GM08714 (cell line): Measurements from ENCODE around the gene FDX2.

ENCODE experiments used
- H3K4me3 ChIP-seq: fragments of 200-500 bp; sonication (Bioruptor generic); 2 replicates; pipeline ENCODE4 v1.5.1; 2014; ENCODE audit warnings: mild to moderate bottlenecking, low read length, inconsistent platforms
- ZNF274 ChIP-seq: IDR thresholded peaks from 2 replicates; pipeline ENCODE4 v1.6.1; 2012; ENCODE audit warnings: mild to moderate bottlenecking, low read depth, low read length

The FDX2 gene

GRCh38 chr19:10315335-10316214 lies at the start of gene FDX2:
TSS of gene FDX2 (minus strand) at chr19:10316015. CDS start at chr19:10315996, 19 bp downstream.
- H3K4me3 ChIP-seq: peak within 1 kb of the TSS; percentile 64
- TF ChIP-seq ZNF274: no peak

- no peak for TF ChIP-seq ZNF274
- H3K4me3 ChIP-seq: no peak overlapping the region
Observed at GRCh38 chr19:10365518-10365917, 49.7 kb upstream of the FDX2 start.

GRCh38 chr19:10364644-10365043 lies 48.8 kb upstream of the FDX2 start:
- no peak overlapping the region for H3K4me3 ChIP-seq
- no peak for TF ChIP-seq ZNF274

GRCh38 chr19:10363789-10364281 lies 48.0 kb upstream of the FDX2 start:
- no peak overlapping the region for H3K4me3 ChIP-seq
- no peak for TF ChIP-seq ZNF274

GRCh38 chr19:10362259-10362658 lies 46.4 kb upstream of the FDX2 start:
- no peak overlapping the region for H3K4me3 ChIP-seq
- no peak for TF ChIP-seq ZNF274

- no peak overlapping the region for H3K4me3 ChIP-seq
- no peak for TF ChIP-seq ZNF274
Observed at GRCh38 chr19:10361569-10362011, 45.8 kb upstream of the FDX2 start.

GRCh38 chr19:10356431-10356830 lies 40.6 kb upstream of the FDX2 start:
- H3K4me3 ChIP-seq: no peak overlapping the region
- TF ChIP-seq ZNF274: no peak

GRCh38 chr19:10353793-10354391 lies 38.1 kb upstream of the FDX2 start:
- TF ChIP-seq ZNF274: no peak

GRCh38 chr19:10352764-10353671 lies 37.2 kb upstream of the FDX2 start:
- TF ChIP-seq ZNF274: no peak
- H3K4me3 ChIP-seq: no peak overlapping the region

More at GRCh38 chr19:10353793-10354391, 38.1 kb upstream of the FDX2 start:
- H3K4me3 ChIP-seq: no peak overlapping the region

- no peak overlapping the region for H3K4me3 ChIP-seq
- TF ChIP-seq ZNF274: no peak
Observed at GRCh38 chr19:10346509-10346908, 30.7 kb upstream of the FDX2 start.

- TF ChIP-seq ZNF274: no peak
- no peak overlapping the region for H3K4me3 ChIP-seq
Observed at GRCh38 chr19:10344780-10345179, 29.0 kb upstream of the FDX2 start.

- no peak for TF ChIP-seq ZNF274
- H3K4me3 ChIP-seq: no peak overlapping the region
Observed at GRCh38 chr19:10343495-10343894, 27.7 kb upstream of the FDX2 start.

GRCh38 chr19:10339977-10340376 lies 24.2 kb upstream of the FDX2 start:
- no peak for TF ChIP-seq ZNF274
- H3K4me3 ChIP-seq: peak overlapping the region; percentile 61; the same call in 1 of the 2 replicates

- TF ChIP-seq ZNF274: no peak
- H3K4me3 ChIP-seq: peak within 1 kb of the TSS; percentile 61; the same call in 1 of the 2 replicates
Observed at GRCh38 chr19:10339380-10339960, 23.7 kb upstream of the FDX2 start, which contains the start of gene ICAM3. TSS of gene ICAM3 (minus strand) at chr19:10339624. CDS start at chr19:10339614, 10 bp downstream.
